Urinary bladder (tissue), 4 donors: Measurements from ENCODE around the gene AQP2. TPM values are rescaled to one million over a fixed set of nuclear protein-coding genes. Genes with fewer than 3 reads are reported as not detected.
A peak's percentile ranks its signal among the peaks of the same experiment; 100 is the strongest.

Source experiments
- DNase-seq: peaks from one replicate; pipeline ENCODE4 v3.0.0-alpha.2; 2015; ENCODE audit errors: extremely low spot score
- H3K27ac ChIP-seq: one replicate; pipeline ENCODE4 v1.5.1; 2013; ENCODE audit warnings: low read depth, mild to moderate bottlenecking, moderate library complexity
- H3K36me3 ChIP-seq: one replicate; pipeline ENCODE4 v1.6.1; 2013; ENCODE audit warnings: mild to moderate bottlenecking, moderate library complexity; ENCODE audit not compliant: insufficient read depth
- H3K4me1 ChIP-seq: one replicate; pipeline ENCODE4 v1.6.1; 2013; ENCODE audit warnings: mild to moderate bottlenecking, moderate library complexity; ENCODE audit not compliant: insufficient read depth
- H3K4me3 ChIP-seq: one replicate; pipeline ENCODE4 v1.5.1; 2013; ENCODE audit warnings: low read depth, low read length
- WGBS: extraction: QIAGEN DNeasy Blood & Tissue Kit; methylation state at CpG from one replicate; pipeline ENCODE4 v1.1.7; 2013; 5-methylcytosine and 5-hydroxymethylcytosine counted together
- polyA plus RNA-seq: library from polyadenylated mRNA; stranded (reverse); fragments of 200-250 nt; gene quantifications from one replicate; pipeline ENCODE4 v1.2.3, GENCODE V29; 2013
- total RNA-seq: library from RNA; depleted of rRNA; stranded (reverse); fragments of >200 nt; gene quantifications from one replicate; pipeline ENCODE4 v1.2.3, GENCODE V29; 2014
- donor health status: healthy with polysubstance abuse.
- donor health status: healthy.

The AQP2 gene
- total RNA-seq: not detected
- polyA plus RNA-seq: 0.04 TPM

- H3K36me3 ChIP-seq: no peaks in the 10 kb centered on the region
- no peak for DNase-seq
- no peak within 1 kb of the TSS for H3K4me3 ChIP-seq
- H3K4me1 ChIP-seq: no peaks in the 10 kb centered on the region
- H3K27ac ChIP-seq: no peak within 1 kb of the TSS
- 83% methylated on average over 32 of the region's 32 CpGs for WGBS
Measured at GRCh38 chr12:49950273-49951251, at the start of gene AQP2. Gene AQP2 (plus strand): TSS chr12:49950737. CDS start chr12:49950831, 94 bp downstream.

GRCh38 chr12:49901026-49901425 is 49.5 kb upstream of the AQP2 start:
- 88% methylated on average over 4 of the region's 4 CpGs for WGBS
- no peak for DNase-seq
- H3K4me1 ChIP-seq: no peaks in the 10 kb centered on the region

GRCh38 chr12:49901986-49902385 is 48.6 kb upstream of the AQP2 start:
- 94% methylated on average over 5 of the region's 5 CpGs for WGBS
- H3K36me3 ChIP-seq: no peaks in the 10 kb centered on the region
- H3K4me1 ChIP-seq: no peaks in the 10 kb centered on the region
- no peak overlapping the region for H3K4me3 ChIP-seq
- no peak for DNase-seq
- no peak overlapping the region for H3K27ac ChIP-seq

More at GRCh38 chr12:49901026-49901425, 49.5 kb upstream of the AQP2 start:
- Histone ChIP-seq H3K36me3 (no peaks in the 10 kb centered on the region), H3K4me3 (no peak overlapping the region), H3K27ac (no peak overlapping the region)

- H3K4me3 ChIP-seq: no peak overlapping the region
- peak; percentile 65 for DNase-seq
- no peak overlapping the region for H3K27ac ChIP-seq
- no peaks in the 10 kb centered on the region for H3K4me1 ChIP-seq
- WGBS: 73% methylated on average over 16 of the region's 16 CpGs
- no peaks in the 10 kb centered on the region for H3K36me3 ChIP-seq
Measured at GRCh38 chr12:49902399-49903350, 47.9 kb upstream of the AQP2 start.

- Histone ChIP-seq H3K4me3 (no peak overlapping the region), H3K36me3 (no peaks in the 10 kb centered on the region), H3K4me1 (no peaks in the 10 kb centered on the region), H3K27ac (no peak overlapping the region)
- WGBS: 42% methylated on average over 12 of the region's 12 CpGs
- DNase-seq: no peak
Measured at GRCh38 chr12:49903351-49903699, 47.2 kb upstream of the AQP2 start.

GRCh38 chr12:49903700-49904423 is 46.7 kb upstream of the AQP2 start, which contains the start of gene FAIM2:
Gene FAIM2 (minus strand): TSS chr12:49903900. CDS start chr12:49903792, 108 bp downstream.
- Histone ChIP-seq H3K36me3 (no peaks in the 10 kb centered on the region), H3K4me1 (no peaks in the 10 kb centered on the region), H3K27ac (no peak within 1 kb of the TSS), H3K4me3 (peak within 1 kb of the TSS; percentile 25)
- 3% methylated on average over 50 of the region's 56 CpGs for WGBS
- peak; percentile 62 for DNase-seq

- Histone ChIP-seq H3K36me3 (no peaks in the 10 kb centered on the region), H3K27ac (no peak overlapping the region), H3K4me3 (no peak overlapping the region), H3K4me1 (no peaks in the 10 kb centered on the region)
- no peak for DNase-seq
- 84% methylated on average over 11 of the region's 11 CpGs for WGBS
Measured at GRCh38 chr12:49904601-49905000, 45.9 kb upstream of the AQP2 start.

GRCh38 chr12:49905718-49906314 is 44.7 kb upstream of the AQP2 start:
- Histone ChIP-seq H3K4me1 (no peaks in the 10 kb centered on the region), H3K27ac (no peak overlapping the region), H3K4me3 (no peak overlapping the region), H3K36me3 (no peaks in the 10 kb centered on the region)
- 96% methylated on average over 7 of the region's 7 CpGs for WGBS
- no peak for DNase-seq

GRCh38 chr12:49907352-49907751 is 43.2 kb upstream of the AQP2 start:
- DNase-seq: no peak
- WGBS: 85% methylated on average over 1 of the region's 1 CpG
- H3K4me1 ChIP-seq: no peaks in the 10 kb centered on the region
- no peak overlapping the region for H3K4me3 ChIP-seq
- H3K27ac ChIP-seq: no peak overlapping the region
- H3K36me3 ChIP-seq: no peaks in the 10 kb centered on the region

- no peak for DNase-seq
- Histone ChIP-seq H3K36me3 (no peaks in the 10 kb centered on the region), H3K4me3 (no peak overlapping the region), H3K4me1 (no peaks in the 10 kb centered on the region), H3K27ac (no peak overlapping the region)
- WGBS: 96% methylated on average over 4 of the region's 4 CpGs
Measured at GRCh38 chr12:49909356-49909755, 41.2 kb upstream of the AQP2 start.

- H3K4me3 ChIP-seq: no peak overlapping the region
- no peaks in the 10 kb centered on the region for H3K36me3 ChIP-seq
- no peak for DNase-seq
- H3K27ac ChIP-seq: no peak overlapping the region
- H3K4me1 ChIP-seq: no peaks in the 10 kb centered on the region
- WGBS: 72% methylated on average over 16 of the region's 16 CpGs
Measured at GRCh38 chr12:49909826-49910225, 40.7 kb upstream of the AQP2 start.

GRCh38 chr12:49910331-49911212 is 40.0 kb upstream of the AQP2 start:
- no peak overlapping the region for H3K27ac ChIP-seq
- H3K36me3 ChIP-seq: no peaks in the 10 kb centered on the region
- no peak overlapping the region for H3K4me3 ChIP-seq
- WGBS: 93% methylated on average over 15 of the region's 15 CpGs
- DNase-seq: no peak
- H3K4me1 ChIP-seq: no peaks in the 10 kb centered on the region
